Activated CD8-positive, alpha-beta memory T cell treated with anti-CD3 and anti-CD28 coated beads, Interleukin-2, amount 50 U/mL, for 48 hours (primary cell): ENCODE measurements around the gene ARHGEF4.
A peak's percentile ranks its signal among the peaks of the same experiment; 100 is the strongest.

Experiments used
- DNase-seq: peaks from one replicate; pipeline ENCODE4 v3.0.0-alpha.2; 2020

ARHGEF4 gene

GRCh38 chr2:130930740-130931659 is 94.3 kb downstream of the ARHGEF4 start:
- DNase-seq, result no peak

- DNase-seq, result no peak
Observed at GRCh38 chr2:130933501-130933900, 96.8 kb downstream of the ARHGEF4 start.

- DNase-seq, result no peak
Observed at GRCh38 chr2:130936451-130936850, 99.7 kb downstream of the ARHGEF4 start.

GRCh38 chr2:130947967-130948366 is 111.3 kb downstream of the ARHGEF4 start:
- no peak for DNase-seq

GRCh38 chr2:130949954-130950353 is 113.2 kb downstream of the ARHGEF4 start:
- no peak for DNase-seq

- no peak for DNase-seq
Observed at GRCh38 chr2:130951018-130951417, 114.3 kb downstream of the ARHGEF4 start.

GRCh38 chr2:130954873-130955272 is 118.2 kb downstream of the ARHGEF4 start:
- no peak for DNase-seq

- no peak for DNase-seq
Observed at GRCh38 chr2:130957915-130958314, 121.2 kb downstream of the ARHGEF4 start.

GRCh38 chr2:130963196-130963848 is 126.6 kb downstream of the ARHGEF4 start:
- no peak for DNase-seq

GRCh38 chr2:130963849-130964793 is 127.4 kb downstream of the ARHGEF4 start:
- peak; percentile 59 for DNase-seq

GRCh38 chr2:130964931-130965330 is 128.2 kb downstream of the ARHGEF4 start:
- no peak for DNase-seq

GRCh38 chr2:130966149-130966774 is 129.5 kb downstream of the ARHGEF4 start:
- no peak for DNase-seq

- DNase-seq, result no peak
Observed at GRCh38 chr2:130966775-130967490, 130.2 kb downstream of the ARHGEF4 start.

- no peak for DNase-seq
Observed at GRCh38 chr2:130972410-130972809, 135.7 kb downstream of the ARHGEF4 start.

GRCh38 chr2:130975729-130976128 is 139.0 kb downstream of the ARHGEF4 start:
- no peak for DNase-seq

GRCh38 chr2:130976591-130977237 is 140.0 kb downstream of the ARHGEF4 start:
- DNase-seq, result no peak

GRCh38 chr2:130977461-130978050 is 140.8 kb downstream of the ARHGEF4 start:
- no peak for DNase-seq

GRCh38 chr2:130981667-130982066 is 145.0 kb downstream of the ARHGEF4 start:
- no peak for DNase-seq

GRCh38 chr2:130985206-130985780 is 148.6 kb downstream of the ARHGEF4 start:
- no peak for DNase-seq

GRCh38 chr2:130985831-130986649 is 149.3 kb downstream of the ARHGEF4 start:
- DNase-seq, result no peak
